ENCODE data around the gene DDI2.
A peak's percentile ranks its signal among the peaks of the same experiment; 100 is the strongest.

Gene DDI2

GRCh38 chr1:15707239-15707925, 90.1 kb downstream of the DDI2 start:
- TF ChIP-seq SCRT2 (tag by site-specific recombination; IDR thresholded peaks at IDR 0.05): peak; percentile 95
- TF ChIP-seq ZNF776 (tag by site-specific recombination; IDR thresholded peaks at IDR 0.05; ENCODE audit: borderline replicate concordance): no peak
- no peak for TF ChIP-seq ZNF580 (tag by site-specific recombination; IDR thresholded peaks at IDR 0.05)
- no peak for TF ChIP-seq EGR2 (tag by site-specific recombination; IDR thresholded peaks at IDR 0.05; ENCODE audit: low read depth)
- TF ChIP-seq ZNF140 (tag by site-specific recombination; IDR thresholded peaks at IDR 0.05): no peak
- TF ChIP-seq ZNF777 (tag by site-specific recombination; IDR thresholded peaks at IDR 0.05; ENCODE audit: borderline replicate concordance): no peak
- TF ChIP-seq ZFP3 (tag by site-specific recombination; IDR thresholded peaks at IDR 0.05; ENCODE audit: low read depth): no peak
- no peak for TF ChIP-seq ZNF398 (tag by site-specific recombination; IDR thresholded peaks at IDR 0.05)
- TF ChIP-seq SCRT1 (tag by site-specific recombination; IDR thresholded peaks at IDR 0.05; ENCODE audit: borderline replicate concordance): peak; percentile 96
- TF ChIP-seq ZNF610 (tag by site-specific recombination; IDR thresholded peaks at IDR 0.05; ENCODE audit: borderline replicate concordance): no peak
- no peak for TF ChIP-seq ZNF701 (tag by site-specific recombination; IDR thresholded peaks at IDR 0.05)
- TF ChIP-seq ZNF473 (tag by site-specific recombination; IDR thresholded peaks at IDR 0.05): no peak
- peak; percentile 37; the same call in 1 of the 2 replicates for TF ChIP-seq ZEB2 (tag by site-specific recombination; IDR thresholded peaks at IDR 0.05)
- TF ChIP-seq ZNF132 (tag by site-specific recombination; IDR thresholded peaks at IDR 0.05; ENCODE audit: borderline replicate concordance): no peak
- H3K4me1 ChIP-seq (ENCODE audit: control insufficient read depth, insufficient read depth, low read length): no peaks in the 10 kb centered on the region
- no peak overlapping the region for H3K27ac ChIP-seq (ENCODE audit: extremely low read depth, low read depth, low read length)
- H3K9me3 ChIP-seq (ENCODE audit: control insufficient read depth, insufficient read depth, low read depth, low read length): no peaks in the 10 kb centered on the region
- peaks cover 0 to 14% of the 10 kb centered on the region in 2 experiments; a peak in 2 of 3 replicates for H3K36me3 ChIP-seq (ENCODE audit: control insufficient read depth in 2 of 2, insufficient read depth in 1 of 2, low read length in 2 of 2)
- H3K4me3 ChIP-seq (ENCODE audit: low read depth, low read length): no peak overlapping the region
- ChIA-PET CTCF (no interaction called here), POLR2A (no interaction called here)

GRCh38 chr1:15708486-15709137, 91.4 kb downstream of the DDI2 start:
- ChIA-PET CTCF (no interaction called here), POLR2A (interaction anchor here (0.8 kb wide), 1 partner anchor 9 kb away, joined by 3 read pairs; no protein-coding TSS in a partner anchor)
- H3K27ac ChIP-seq (ENCODE audit: extremely low read depth, low read depth, low read length): no peak overlapping the region
- H3K4me1 ChIP-seq (ENCODE audit: control insufficient read depth, insufficient read depth, low read length): no peaks in the 10 kb centered on the region
- peaks cover 0 to 14% of the 10 kb centered on the region in 2 experiments; a peak in 2 of 3 replicates for H3K36me3 ChIP-seq (ENCODE audit: control insufficient read depth in 2 of 2, insufficient read depth in 1 of 2, low read length in 2 of 2)
- H3K9me3 ChIP-seq (ENCODE audit: control insufficient read depth, insufficient read depth, low read depth, low read length): no peaks in the 10 kb centered on the region
- H3K4me3 ChIP-seq (ENCODE audit: low read depth, low read length): no peak overlapping the region
- TF ChIP-seq ZNF121 (tag by site-specific recombination; IDR thresholded peaks at IDR 0.05) (peak; percentile 84), ZNF629 (tag by site-specific recombination; IDR thresholded peaks at IDR 0.05) (0 out of 2 replicates have a peak, but pooled peaks have one; percentile 23), ZNF202 (tag by site-specific recombination; IDR thresholded peaks at IDR 0.05; ENCODE audit: borderline replicate concordance) (no peak), ZNF513 (tag by site-specific recombination; IDR thresholded peaks at IDR 0.05) (no peak)
